Kidney (tissue), 14 donors: ENCODE data around the gene ALK. TPM values are rescaled to one million over a fixed set of nuclear protein-coding genes. Genes with fewer than 3 reads are reported as not detected.

Experiments used
- DNase-seq, 5 donors: peaks; one replicate each; pipeline ENCODE4 v3.0.0-alpha.2; 2013 to 2020
- FAIRE-seq: peaks from 2 replicates; lab custom pipeline; 2012; peaks lifted over from hg19 to GRCh38; lab: Jason Lieb, UNC
- H3K27ac ChIP-seq, 2 donors: one replicate each; pipeline ENCODE4 v1.7.0; 2013; ENCODE audit warnings: low read depth in 2 of 2, low read length in 2 of 2, inconsistent platforms in 1 of 2
- H3K27me3 ChIP-seq: one replicate; pipeline ENCODE4 v1.7.1; 2013; ENCODE audit warnings: low read length, inconsistent platforms; ENCODE audit not compliant: control insufficient read depth, insufficient read depth
- H3K36me3 ChIP-seq, 3 donors: one replicate each; pipeline versions ENCODE4 v1.7.0 to v1.7.1; 2013; ENCODE audit warnings: low read length in 3 of 3, control low read depth in 1 of 3, inconsistent platforms in 1 of 3; ENCODE audit not compliant: insufficient read depth in 3 of 3, control insufficient read depth in 2 of 3
- H3K4me1 ChIP-seq, 3 donors: one replicate each; pipeline versions ENCODE4 v1.7.0 to v1.7.1; 2013; ENCODE audit warnings: low read length in 3 of 3, inconsistent platforms in 1 of 3, low read depth in 1 of 3; ENCODE audit not compliant: control insufficient read depth in 2 of 3, insufficient read depth in 2 of 3
- H3K4me3 ChIP-seq, 3 donors: one replicate each; pipeline versions ENCODE4 v1.7.0 to v1.8.1; 2013; ENCODE audit warnings: low read length in 3 of 3, control low read depth in 1 of 3, inconsistent platforms in 1 of 3
- H3K9ac ChIP-seq, 3 donors: one replicate each; pipeline versions ENCODE4 v1.7.0 to v1.7.1; 2013; ENCODE audit warnings: low read length in 3 of 3, control low read depth in 1 of 3, inconsistent platforms in 1 of 3
- H3K9me3 ChIP-seq, 3 donors: one replicate each; pipeline versions ENCODE4 v1.7.0 to v1.7.1; 2013; ENCODE audit warnings: low read length in 3 of 3, control low read depth in 1 of 3, inconsistent platforms in 1 of 3; ENCODE audit not compliant: control insufficient read depth in 2 of 3, insufficient read depth in 1 of 3
- intact Hi-C: fragments of 100-400 bp; cut with DNase I; formaldehyde crosslinking; loops from one replicate; pipeline ENCODE4 v1.11.1; 2022
- polyA plus RNA-seq: library from polyadenylated mRNA; stranded (reverse); fragments of 350-450 nt; fragmentation: Illumina TruSeq; extraction: RNeasy Lipid Tissue Mini Kit (QIAGEN cat#74804); gene quantifications from one replicate; pipeline ENCODE4 v1.2.3, GENCODE V29; 2014; ENCODE audit warnings: low read depth, low replicate concordance; ENCODE audit not compliant: insufficient read depth
- total RNA-seq: library from RNA; stranded (reverse); fragmentation: NEBNext Ultra II Directional; extraction: Animal tissue kit (Norgen Biotek cat#: 25700); gene quantifications from one replicate; pipeline ENCODE4 v1.2.1, GENCODE V29; 2021
- TF ChIP-seq, protein P1 (sequence below): IDR thresholded peaks from 3 replicates; pipeline ENCODE4 v1.5.1; 2012; ENCODE audit warnings: mild to moderate bottlenecking, moderate library complexity, borderline replicate concordance; ENCODE audit not compliant: insufficient read depth; ENCODE audit errors: extremely low read depth
- donor health status: control.
- donor health status: control.
- donor health status: control.
- donor health status: control.
- donor health status: control.
- donor health status: DM: yes; HTN: yes; CAD: no.
- donor health status: Normal renal cell carcinoma (clear cell type).

The ALK gene
- total and polyA plus RNA-seq, 2 donors from 2014 or later = 0.13 TPM; not detected in 1

DNA sequence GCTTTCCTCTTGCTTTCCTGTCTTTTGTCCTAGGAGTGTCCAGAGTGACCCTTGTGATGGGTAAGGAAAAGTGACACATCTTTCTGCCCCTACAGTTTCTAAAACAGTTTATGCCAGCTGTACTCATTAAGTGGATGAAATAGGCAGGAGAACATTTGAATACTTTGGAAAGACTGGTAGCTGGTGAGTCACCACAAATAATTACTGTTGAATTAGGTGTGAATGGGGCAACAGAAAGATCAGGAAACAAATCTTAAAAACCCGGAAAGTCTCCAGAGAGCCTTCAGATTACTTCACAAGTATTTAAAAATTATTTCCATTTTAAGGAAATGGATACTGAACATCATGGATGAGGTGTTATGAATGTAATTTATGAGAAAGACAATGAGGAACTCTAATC lies 527.7 kb downstream of the ALK start:
- intact Hi-C loops = no loop called here
- H3K27ac ChIP-seq = no peak overlapping the region
- no peaks in the 10 kb centered on the region for H3K27me3 ChIP-seq
- no peak overlapping the region for H3K9ac ChIP-seq
- no peak overlapping the region for H3K4me3 ChIP-seq
- DNase-seq (no peak), FAIRE-seq (no peak)
- TF ChIP-seq, protein P1, sequence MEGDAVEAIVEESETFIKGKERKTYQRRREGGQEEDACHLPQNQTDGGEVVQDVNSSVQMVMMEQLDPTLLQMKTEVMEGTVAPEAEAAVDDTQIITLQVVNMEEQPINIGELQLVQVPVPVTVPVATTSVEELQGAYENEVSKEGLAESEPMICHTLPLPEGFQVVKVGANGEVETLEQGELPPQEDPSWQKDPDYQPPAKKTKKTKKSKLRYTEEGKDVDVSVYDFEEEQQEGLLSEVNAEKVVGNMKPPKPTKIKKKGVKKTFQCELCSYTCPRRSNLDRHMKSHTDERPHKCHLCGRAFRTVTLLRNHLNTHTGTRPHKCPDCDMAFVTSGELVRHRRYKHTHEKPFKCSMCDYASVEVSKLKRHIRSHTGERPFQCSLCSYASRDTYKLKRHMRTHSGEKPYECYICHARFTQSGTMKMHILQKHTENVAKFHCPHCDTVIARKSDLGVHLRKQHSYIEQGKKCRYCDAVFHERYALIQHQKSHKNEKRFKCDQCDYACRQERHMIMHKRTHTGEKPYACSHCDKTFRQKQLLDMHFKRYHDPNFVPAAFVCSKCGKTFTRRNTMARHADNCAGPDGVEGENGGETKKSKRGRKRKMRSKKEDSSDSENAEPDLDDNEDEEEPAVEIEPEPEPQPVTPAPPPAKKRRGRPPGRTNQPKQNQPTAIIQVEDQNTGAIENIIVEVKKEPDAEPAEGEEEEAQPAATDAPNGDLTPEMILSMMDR = no peak
- H3K36me3 ChIP-seq = no peaks in the 10 kb centered on the region
- peaks cover 0 to 7% (median under 1%) of the 10 kb centered on the region in 3 donors for H3K4me1 ChIP-seq
- H3K9me3 ChIP-seq = no peaks in the 10 kb centered on the region

GRCh38 chr2:29392774-29393173 lies 528.6 kb downstream of the ALK start:
- Histone ChIP-seq H3K27ac (no peak overlapping the region), H3K27me3 (no peaks in the 10 kb centered on the region), H3K4me1 (peaks cover 0 to under 1% (median 0%) of the 10 kb centered on the region in 3 donors)

DNA sequence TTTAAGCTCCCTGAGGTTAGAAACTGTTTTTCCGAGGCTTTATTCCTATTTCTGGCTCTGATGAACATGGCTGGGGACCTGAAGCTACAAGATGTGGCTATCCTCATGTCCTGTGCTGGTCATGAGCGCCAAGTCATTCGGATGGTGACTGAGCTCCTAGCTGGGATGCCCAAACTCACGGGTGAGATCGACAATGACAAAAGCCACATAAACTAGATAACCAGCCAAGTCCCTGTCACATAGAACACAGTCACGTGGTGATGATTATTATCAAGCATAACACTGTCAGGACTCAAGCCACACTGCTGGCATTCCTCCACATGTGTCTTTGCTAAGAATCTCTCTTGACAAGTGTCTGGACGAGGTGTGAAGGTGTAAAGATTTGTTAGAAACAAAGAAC lies 531.2 kb downstream of the ALK start:
- no peak for DNase-seq
- FAIRE-seq = no peak
- TF ChIP-seq, protein P1 = no peak
- H3K36me3 ChIP-seq = no peaks in the 10 kb centered on the region
- intact Hi-C loops = no loop called here
- H3K4me3 ChIP-seq = no peak overlapping the region
- no peaks in the 10 kb centered on the region for H3K9me3 ChIP-seq
- H3K27ac ChIP-seq = no peak overlapping the region
- H3K27me3 ChIP-seq = no peaks in the 10 kb centered on the region
- no peak overlapping the region for H3K9ac ChIP-seq
- no peaks in the 10 kb centered on the region for H3K4me1 ChIP-seq

More at GRCh38 chr2:29392774-29393173, 528.6 kb downstream of the ALK start:
- no peaks in the 10 kb centered on the region for H3K9me3 ChIP-seq
- DNase-seq (no peak), FAIRE-seq (no peak)
- H3K36me3 ChIP-seq = no peaks in the 10 kb centered on the region
- TF ChIP-seq, protein P1 = no peak
- no peak overlapping the region for H3K9ac ChIP-seq
- intact Hi-C loops = no loop called here
- no peak overlapping the region for H3K4me3 ChIP-seq

- Histone ChIP-seq H3K4me3 (no peak overlapping the region), H3K9ac (no peak overlapping the region), H3K4me1 (no peaks in the 10 kb centered on the region), H3K36me3 (no peaks in the 10 kb centered on the region), H3K27ac (no peak overlapping the region), H3K27me3 (no peaks in the 10 kb centered on the region), H3K9me3 (no peaks in the 10 kb centered on the region)
- DNase-seq (no peak), FAIRE-seq (no peak)
- TF ChIP-seq, protein P1 = no peak
- intact Hi-C loops = no loop called here
Observed at GRCh38 chr2:29389686-29390085, 531.7 kb downstream of the ALK start.
